ENCODE data around the gene SLC25A53.

The SLC25A53 gene

GRCh38 chrX:104136241-104137019, 20.4 kb downstream of the SLC25A53 start:
- DNase-seq (ENCODE audit: extremely low spot score) = peak; percentile 91
- CTCF ChIA-PET = interaction anchor here (0.6 to 1.4 kb wide), 6 partner anchors 9 to 291 kb away, joined by 3 to 18 read pairs (median 5); no protein-coding TSS in a partner anchor
- POLR2A ChIA-PET = interaction anchor here (1.1 kb wide), 1 partner anchor 23 kb away, joined by 6 read pairs; no protein-coding TSS in a partner anchor
- TF ChIP-seq LEF1 (IDR thresholded peaks at IDR 0.05; ENCODE audit: borderline replicate concordance) (no peak), SP1 (IDR thresholded peaks at IDR 0.05) (no peak), TARDBP (IDR thresholded peaks at IDR 0.05) (no peak)

DNA sequence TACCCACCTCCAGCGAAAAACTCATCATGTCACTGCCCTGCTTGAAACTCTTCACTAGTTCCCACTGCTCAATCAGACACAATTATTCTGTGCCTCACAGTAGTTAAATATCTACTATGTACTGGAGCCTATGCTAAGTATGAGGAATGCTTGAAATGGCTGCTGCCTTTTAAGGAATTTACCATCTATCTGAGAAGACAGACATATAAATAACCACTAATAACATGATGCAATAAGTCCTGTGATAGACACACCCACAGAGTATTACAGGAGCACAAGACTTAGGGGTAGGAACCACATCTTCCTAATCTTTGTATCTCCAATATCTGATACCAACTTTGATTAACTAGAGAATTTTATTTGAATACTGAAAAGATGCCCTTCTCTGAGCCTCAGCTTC, 21.1 kb downstream of the SLC25A53 start:
- CTCF ChIA-PET = interaction anchor here (0.6 to 1.4 kb wide), 5 partner anchors 8 to 291 kb away, joined by 3 to 18 read pairs (median 7); no protein-coding TSS in a partner anchor
- TF ChIP-seq CTBP1 (IDR thresholded peaks at IDR 0.05; ENCODE audit: borderline replicate concordance) (no peak), ELF4 (IDR thresholded peaks at IDR 0.05) (no peak), BHLHE40 (IDR thresholded peaks at IDR 0.05; ENCODE audit: borderline replicate concordance) (no peak), LEF1 (IDR thresholded peaks at IDR 0.05; ENCODE audit: borderline replicate concordance) (no peak), TARDBP (IDR thresholded peaks at IDR 0.05) (no peak), ARNT (IDR thresholded peaks at IDR 0.05) (no peak), SP1 (IDR thresholded peaks at IDR 0.05) (no peak), HDGF (IDR thresholded peaks at IDR 0.05; ENCODE audit: borderline replicate concordance) (no peak), SUZ12 (IDR thresholded peaks at IDR 0.05) (no peak)
- POLR2A ChIA-PET = interaction anchor here (1.1 kb wide), 1 partner anchor 23 kb away, joined by 6 read pairs; no protein-coding TSS in a partner anchor
- DNase-seq (ENCODE audit: extremely low spot score) = no peak

- CTCF ChIA-PET = no interaction called here
- no peak for TF ChIP-seq SUZ12 (IDR thresholded peaks at IDR 0.05)
- no peak for TF ChIP-seq FOXA1 (IDR thresholded peaks at IDR 0.05)
- TF ChIP-seq ELF4 (IDR thresholded peaks at IDR 0.05) = no peak
- no peak for TF ChIP-seq NFRKB (IDR thresholded peaks at IDR 0.05)
- TF ChIP-seq PKNOX1 (IDR thresholded peaks at IDR 0.05) = no peak
- TF ChIP-seq HDGF (IDR thresholded peaks at IDR 0.05; ENCODE audit: borderline replicate concordance) = no peak
- no peak for TF ChIP-seq TARDBP (IDR thresholded peaks at IDR 0.05)
- no peak for TF ChIP-seq CTBP1 (IDR thresholded peaks at IDR 0.05; ENCODE audit: borderline replicate concordance)
- TF ChIP-seq LEF1 (IDR thresholded peaks at IDR 0.05; ENCODE audit: borderline replicate concordance) = no peak
- TF ChIP-seq BHLHE40 (IDR thresholded peaks at IDR 0.05; ENCODE audit: borderline replicate concordance) = no peak
- no peak for TF ChIP-seq L3MBTL2 (conservative IDR thresholded peaks at IDR 0.05)
- no peak for TF ChIP-seq ZNF384 (IDR thresholded peaks at IDR 0.05)
- no peak for TF ChIP-seq ARNT (IDR thresholded peaks at IDR 0.05)
- TF ChIP-seq FOXK2 (IDR thresholded peaks at IDR 0.05) = no peak
- no peak for TF ChIP-seq SP1 (IDR thresholded peaks at IDR 0.05)
- no peak for TF ChIP-seq FOXM1 (IDR thresholded peaks at IDR 0.05; ENCODE audit: borderline replicate concordance)
- no peak for DNase-seq (ENCODE audit: extremely low spot score)
- POLR2A ChIA-PET = no interaction called here
Measured at GRCh38 chrX:104134583-104135261, 22.1 kb downstream of the SLC25A53 start.

DNA sequence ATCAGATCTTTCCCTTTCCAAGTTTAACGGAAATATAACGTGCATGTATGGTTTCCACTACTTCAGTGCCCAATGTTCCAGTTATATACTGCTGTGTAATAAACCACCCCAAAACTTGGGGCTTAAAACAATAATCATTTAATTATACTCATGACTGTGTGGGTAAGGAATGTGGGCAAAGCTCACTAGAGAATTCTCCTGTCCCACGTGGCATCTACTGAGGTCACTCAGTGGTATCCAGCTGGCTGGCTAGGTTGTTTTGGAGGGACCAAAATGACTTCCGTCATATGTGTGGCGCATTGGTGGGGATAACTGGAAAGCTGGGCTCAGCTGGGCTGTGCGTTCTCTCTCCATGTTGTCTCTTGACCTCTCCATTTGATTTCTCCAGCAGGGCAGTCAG, 26.0 kb downstream of the SLC25A53 start:
- POLR2A ChIA-PET = no interaction called here
- CTCF ChIA-PET = no interaction called here
- no peak for DNase-seq (ENCODE audit: extremely low spot score)
- no peak for TF ChIP-seq HDGF (IDR thresholded peaks at IDR 0.05; ENCODE audit: borderline replicate concordance)
- TF ChIP-seq PKNOX1 (IDR thresholded peaks at IDR 0.05) = no peak
- no peak for TF ChIP-seq SUZ12 (IDR thresholded peaks at IDR 0.05)
- no peak for TF ChIP-seq FOXM1 (IDR thresholded peaks at IDR 0.05; ENCODE audit: borderline replicate concordance)
- TF ChIP-seq ELF4 (IDR thresholded peaks at IDR 0.05) = no peak
- no peak for TF ChIP-seq L3MBTL2 (conservative IDR thresholded peaks at IDR 0.05)
- TF ChIP-seq FOXK2 (IDR thresholded peaks at IDR 0.05) = no peak
- no peak for TF ChIP-seq FOXA1 (IDR thresholded peaks at IDR 0.05)
- no peak for TF ChIP-seq SP1 (IDR thresholded peaks at IDR 0.05)
- TF ChIP-seq ARNT (IDR thresholded peaks at IDR 0.05) = no peak
- TF ChIP-seq NFRKB (IDR thresholded peaks at IDR 0.05) = no peak
- no peak for TF ChIP-seq TARDBP (IDR thresholded peaks at IDR 0.05)

- no peak for TF ChIP-seq FOXK2 (IDR thresholded peaks at IDR 0.05)
- no peak for TF ChIP-seq SUZ12 (IDR thresholded peaks at IDR 0.05)
- no peak for TF ChIP-seq NFRKB (IDR thresholded peaks at IDR 0.05)
- no peak for TF ChIP-seq FOXM1 (IDR thresholded peaks at IDR 0.05; ENCODE audit: borderline replicate concordance)
- no peak for TF ChIP-seq ELF4 (IDR thresholded peaks at IDR 0.05)
- no peak for TF ChIP-seq HDGF (IDR thresholded peaks at IDR 0.05; ENCODE audit: borderline replicate concordance)
- TF ChIP-seq CTBP1 (IDR thresholded peaks at IDR 0.05; ENCODE audit: borderline replicate concordance) = no peak
- no peak for TF ChIP-seq PKNOX1 (IDR thresholded peaks at IDR 0.05)
- POLR2A ChIA-PET = no interaction called here
- DNase-seq (ENCODE audit: extremely low spot score) = no peak
- CTCF ChIA-PET = interaction anchor here (0.7 kb wide), 1 partner anchor 190 kb away, joined by 4 read pairs; no protein-coding TSS in a partner anchor
Measured at GRCh38 chrX:104126856-104127255, 30.0 kb downstream of the SLC25A53 start.

DNA sequence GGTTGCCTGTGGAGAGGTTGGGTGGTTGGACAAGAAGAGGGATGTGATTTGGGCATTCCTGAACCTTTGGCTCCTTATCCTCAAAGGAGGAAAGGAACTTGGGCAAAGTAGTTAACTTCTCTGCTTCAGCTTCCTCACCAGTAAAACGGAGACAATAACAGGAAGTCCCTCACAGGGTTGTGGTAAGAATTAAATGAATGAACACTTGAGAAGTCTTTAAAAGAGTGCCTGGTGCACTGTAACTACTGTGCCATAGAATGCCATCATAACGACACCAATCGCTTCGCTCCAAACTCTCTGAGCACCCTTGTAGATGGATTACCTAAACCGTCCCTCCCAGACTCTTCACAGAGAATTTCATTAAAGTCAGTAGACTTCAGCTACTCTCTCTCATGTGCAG, 34.0 kb downstream of the SLC25A53 start:
- ChIA-PET POLR2A (interaction anchor here (1.3 kb wide), 1 partner anchor 10 kb away, joined by 6 read pairs; the partner anchor contains the start of gene ZCCHC18), CTCF (interaction anchor here (1.5 kb wide), 1 partner anchor 9 kb away, joined by 6 read pairs; no protein-coding TSS in a partner anchor)
- DNase-seq (ENCODE audit: extremely low spot score) = no peak
- TF ChIP-seq NFRKB (IDR thresholded peaks at IDR 0.05) (no peak), SP1 (IDR thresholded peaks at IDR 0.05) (no peak), PKNOX1 (IDR thresholded peaks at IDR 0.05) (no peak), L3MBTL2 (conservative IDR thresholded peaks at IDR 0.05) (no peak), TARDBP (IDR thresholded peaks at IDR 0.05) (no peak), ZNF384 (IDR thresholded peaks at IDR 0.05) (no peak), FOXM1 (IDR thresholded peaks at IDR 0.05; ENCODE audit: borderline replicate concordance) (no peak), BHLHE40 (IDR thresholded peaks at IDR 0.05; ENCODE audit: borderline replicate concordance) (no peak), CTBP1 (IDR thresholded peaks at IDR 0.05; ENCODE audit: borderline replicate concordance) (no peak), HDGF (IDR thresholded peaks at IDR 0.05; ENCODE audit: borderline replicate concordance) (no peak), LEF1 (IDR thresholded peaks at IDR 0.05; ENCODE audit: borderline replicate concordance) (no peak), SUZ12 (IDR thresholded peaks at IDR 0.05) (no peak)

Data from HEK293T (cell line).